ENCODE measurements around the gene SMTN. TPM values are rescaled to one million over a fixed set of nuclear protein-coding genes. Genes with fewer than 3 reads are reported as not detected.

The SMTN gene
- total and polyA plus RNA-seq, 9 of the 15 experiments (the other 6 are each of a cell fraction or from before 2014, with no cell fraction given): 2.5 to 41.1 (median 16.1) TPM

DNA sequence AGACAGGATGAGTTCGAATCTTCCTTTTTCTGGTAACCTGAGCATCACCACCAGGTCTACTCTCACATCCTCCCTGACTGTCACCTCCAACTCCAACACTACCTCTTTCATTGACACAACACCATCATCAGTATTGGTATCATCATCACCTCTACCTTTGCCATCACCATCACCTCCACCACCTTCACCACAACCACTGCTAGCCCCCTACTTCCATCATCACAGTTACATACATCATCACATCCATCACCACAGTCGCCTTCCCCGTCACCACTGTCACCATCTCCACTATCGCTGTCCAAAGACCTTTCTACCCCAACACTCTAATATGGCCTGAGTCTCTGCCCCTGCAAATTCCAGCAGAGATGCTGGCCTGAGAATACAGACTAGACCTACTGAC is 40.3 kb downstream of the SMTN start (continued):
- no peak for TF ChIP-seq THAP12 (CRISPR knock-in tag; IDR thresholded peaks at IDR 0.05)
- no peak for TF ChIP-seq NFATC3 (IDR thresholded peaks at IDR 0.05)
- TF ChIP-seq PATZ1 (CRISPR knock-in tag; IDR thresholded peaks at IDR 0.05; ENCODE audit: borderline replicate concordance): no peak

DNA sequence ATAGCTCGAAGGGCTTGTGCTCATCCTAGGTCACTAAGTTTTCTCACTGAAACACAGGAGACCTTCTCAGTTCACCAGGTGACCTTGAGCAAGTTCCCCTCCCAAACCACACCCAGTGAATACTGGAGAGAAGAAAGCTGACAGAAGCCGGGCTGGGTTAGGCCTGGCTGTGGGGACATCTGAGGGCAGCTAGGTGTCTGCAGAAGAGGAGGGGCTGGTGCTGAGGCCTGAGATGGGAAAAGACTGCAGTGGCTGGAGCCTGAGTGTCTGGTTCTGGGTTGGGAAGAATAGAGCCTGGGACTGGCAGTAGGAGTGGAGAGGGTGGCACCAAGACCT is 41.0 kb downstream of the SMTN start:
- ATAC-seq: no peak; the same call in 2 of the 3 replicates
- Histone ChIP-seq H4K20me1 (replicated peaks; ENCODE audit: control insufficient read depth, insufficient read depth, low read length) (no peaks in the 10 kb centered on the region), H3K4me1 (replicated peaks in 1 of 2; ENCODE audit: control insufficient read depth in 2 of 2, insufficient read depth in 2 of 2, low read length in 2 of 2) (peaks cover 26 to 55% of the 10 kb centered on the region in 2 experiments), H3K9me1 (ENCODE audit: control insufficient read depth, insufficient read depth, low read length) (no peaks in the 10 kb centered on the region), H3K9ac (ENCODE audit: insufficient read depth in 1 of 2, low read depth in 2 of 2, low read length in 2 of 2) (no peak overlapping the region; a peak in 1 of 4 replicates), H3K79me2 (ENCODE audit: control insufficient read depth, insufficient read depth, low read length) (no peaks in the 10 kb centered on the region), H3K4me3 (no peak overlapping the region), H2AFZ (ENCODE audit: low read depth, low read length) (no peak overlapping the region), H3K4me2 (ENCODE audit: insufficient read depth, low read length) (no peak overlapping the region), H3K27ac (ENCODE audit: extremely low read depth, low read depth, low read length) (no peak overlapping the region), H3K36me3 (ENCODE audit: control insufficient read depth, insufficient read depth, low read length) (no peaks in the 10 kb centered on the region), H3K9me3 (replicated peaks; ENCODE audit: control insufficient read depth, insufficient read depth, low read depth, low read length) (no peaks in the 10 kb centered on the region), H3K27me3 (ENCODE audit: control insufficient read depth in 2 of 2, insufficient read depth in 2 of 2, low read length in 2 of 2) (no peaks in the 10 kb centered on the region)
- in situ Hi-C loops (cut with MboI): no loop called here
- ChIA-PET POLR2A (interaction anchor here (0.8 kb wide), 1 partner anchor 168 kb away, joined by 3 read pairs; no protein-coding TSS in a partner anchor), CTCF (ENCODE audit: low intra/inter-chr PET ratio) (no interaction called here)
- no TSS peak for BruUV-seq (replicated peaks)
- intact Hi-C loops (cut with micrococcal nuclease): no loop called here
- no peak for DNase-seq (ENCODE audit: extremely low read depth in 1 of 4, low spot score in 3 of 4)
- no peak for FAIRE-seq
- WGBS (ENCODE audit: insufficient coverage, low coverage, missing lambda C conversion rate): 49% methylated on average over 2 of the region's 2 CpGs
- TF ChIP-seq ZNF224 (CRISPR knock-in tag; IDR thresholded peaks at IDR 0.05) (no peak), ESRRA (IDR thresholded peaks at IDR 0.05; ENCODE audit: borderline replicate concordance, low read depth) (peak; percentile 26; the same call in 1 of the 2 replicates), EGR1 (conservative IDR thresholded peaks at IDR 0.05) (no peak), EWSR1 (IDR thresholded peaks at IDR 0.05; ENCODE audit: borderline replicate concordance, low read depth, partially characterized antibody) (no peak)
- TF ChIP-seq, protein P1, sequence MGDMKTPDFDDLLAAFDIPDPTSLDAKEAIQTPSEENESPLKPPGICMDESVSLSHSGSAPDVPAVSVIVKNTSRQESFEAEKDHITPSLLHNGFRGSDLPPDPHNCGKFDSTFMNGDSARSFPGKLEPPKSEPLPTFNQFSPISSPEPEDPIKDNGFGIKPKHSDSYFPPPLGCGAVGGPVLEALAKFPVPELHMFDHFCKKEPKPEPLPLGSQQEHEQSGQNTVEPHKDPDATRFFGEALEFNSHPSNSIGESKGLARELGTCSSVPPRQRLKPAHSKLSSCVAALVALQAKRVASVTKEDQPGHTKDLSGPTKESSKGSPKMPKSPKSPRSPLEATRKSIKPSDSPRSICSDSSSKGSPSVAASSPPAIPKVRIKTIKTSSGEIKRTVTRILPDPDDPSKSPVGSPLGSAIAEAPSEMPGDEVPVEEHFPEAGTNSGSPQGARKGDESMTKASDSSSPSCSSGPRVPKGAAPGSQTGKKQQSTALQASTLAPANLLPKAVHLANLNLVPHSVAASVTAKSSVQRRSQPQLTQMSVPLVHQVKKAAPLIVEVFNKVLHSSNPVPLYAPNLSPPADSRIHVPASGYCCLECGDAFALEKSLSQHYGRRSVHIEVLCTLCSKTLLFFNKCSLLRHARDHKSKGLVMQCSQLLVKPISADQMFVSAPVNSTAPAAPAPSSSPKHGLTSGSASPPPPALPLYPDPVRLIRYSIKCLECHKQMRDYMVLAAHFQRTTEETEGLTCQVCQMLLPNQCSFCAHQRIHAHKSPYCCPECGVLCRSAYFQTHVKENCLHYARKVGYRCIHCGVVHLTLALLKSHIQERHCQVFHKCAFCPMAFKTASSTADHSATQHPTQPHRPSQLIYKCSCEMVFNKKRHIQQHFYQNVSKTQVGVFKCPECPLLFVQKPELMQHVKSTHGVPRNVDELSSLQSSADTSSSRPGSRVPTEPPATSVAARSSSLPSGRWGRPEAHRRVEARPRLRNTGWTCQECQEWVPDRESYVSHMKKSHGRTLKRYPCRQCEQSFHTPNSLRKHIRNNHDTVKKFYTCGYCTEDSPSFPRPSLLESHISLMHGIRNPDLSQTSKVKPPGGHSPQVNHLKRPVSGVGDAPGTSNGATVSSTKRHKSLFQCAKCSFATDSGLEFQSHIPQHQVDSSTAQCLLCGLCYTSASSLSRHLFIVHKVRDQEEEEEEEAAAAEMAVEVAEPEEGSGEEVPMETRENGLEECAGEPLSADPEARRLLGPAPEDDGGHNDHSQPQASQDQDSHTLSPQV (IDR thresholded peaks at IDR 0.05): no peak

Data from K562 (cell line).